SH-SY5Y (cell line): ENCODE measurements around the gene ELMOD3.

Experiments
- GATA2 ChIP-seq: IDR thresholded peaks from 2 replicates; pipeline ENCODE4 v1.6.1; 2011; ENCODE audit warnings: mild to moderate bottlenecking, low read depth, low read length
- GATA3 ChIP-seq: IDR thresholded peaks from 2 replicates; pipeline ENCODE4 v1.6.1; 2011; ENCODE audit warnings: low read depth, mild to moderate bottlenecking, low read length, moderate library complexity

GRCh38 chr2:85367180-85367579 lies 12.6 kb downstream of the ELMOD3 start:
- TF ChIP-seq GATA2 (no peak), GATA3 (no peak)
